Measurements from ENCODE around the gene CHRFAM7A. TPM values are rescaled to one million over a fixed set of nuclear protein-coding genes. Genes with fewer than 3 reads are reported as not detected.

The CHRFAM7A gene
- 0.32 and 2.2 TPM in 2 replicates for total RNA-seq

DNA sequence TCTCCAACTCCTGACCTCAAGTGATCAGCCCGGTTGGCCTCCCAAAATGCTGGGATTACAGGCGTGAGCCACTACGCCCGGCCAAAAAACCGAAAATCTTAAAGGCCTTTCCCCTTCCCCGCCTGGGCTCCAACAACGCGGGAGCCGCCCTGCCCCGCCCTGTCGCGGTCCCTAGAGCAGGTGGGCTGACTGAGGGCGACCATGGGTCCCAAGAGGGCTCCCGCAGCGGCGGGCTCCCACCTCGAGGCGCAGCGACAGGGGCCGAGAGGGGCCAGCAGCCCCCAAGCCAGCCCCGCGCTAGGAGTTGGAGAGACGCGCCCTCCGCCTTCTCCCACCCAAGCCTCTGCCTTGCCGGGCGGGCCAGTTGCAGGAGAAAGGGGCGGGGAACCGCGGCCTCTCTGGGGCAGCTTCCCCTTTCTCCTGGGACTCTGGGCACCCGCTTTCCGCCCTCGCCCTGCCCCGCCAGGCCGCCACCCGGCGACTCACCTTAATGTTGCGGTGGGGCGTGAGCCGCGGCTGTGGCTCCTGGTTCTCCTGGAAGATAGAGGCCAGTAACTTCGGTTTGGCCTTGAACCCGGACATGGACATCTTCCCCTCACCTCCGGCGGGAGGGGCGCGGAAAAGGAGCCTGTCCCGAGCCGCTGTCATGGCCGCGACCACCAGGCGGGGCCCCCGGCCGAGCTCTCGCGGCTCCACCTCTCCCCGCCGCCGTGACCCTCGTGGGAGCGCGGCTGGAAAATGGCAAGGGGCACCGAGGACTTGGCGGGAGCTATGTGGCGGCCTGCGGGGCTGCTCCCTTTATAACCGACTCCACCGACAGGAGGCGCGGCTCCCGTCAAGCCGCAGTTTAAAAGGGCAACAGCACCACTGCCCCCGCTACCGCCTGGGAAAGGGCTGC, at the start of gene CHRFAM7A:
CHRFAM7A (minus strand) TSS at position 775 of the 898 bp plus-strand sequence. CDS start 10,189 bp downstream, outside the sequence.

DNA sequence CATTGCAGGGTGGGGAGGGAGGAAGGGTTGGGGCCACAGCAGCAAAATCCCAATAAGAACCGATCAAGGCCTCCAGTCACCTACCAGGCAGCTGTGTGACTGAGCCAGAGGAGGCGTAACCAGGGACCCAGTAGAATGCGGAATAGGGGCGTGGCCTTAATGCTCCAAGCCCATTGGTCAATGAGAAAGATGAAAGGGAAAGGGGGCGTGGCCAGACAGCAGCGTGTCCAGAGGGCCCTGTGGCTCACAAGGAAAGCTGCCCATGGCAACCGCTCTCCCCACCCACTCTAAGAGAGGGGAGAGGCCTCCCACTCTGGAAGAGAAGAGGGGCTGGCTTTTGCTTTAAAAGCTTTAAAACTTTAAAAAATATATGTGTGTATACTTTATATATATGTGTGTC, 20.8 kb upstream of the CHRFAM7A start, which contains the start of gene GOLGA8R:
GOLGA8R (minus strand) TSS at position 101 of the 400 bp plus-strand sequence; CDS start at position 3, 98 bp downstream.

Small RNAs within 50 kb of the gene (small RNA-seq; reads per million reads assigned to genes)
- gene AC019322.2 (not detected), gene RF00019 (not detected), gene RF00096 (not detected), gene RN7SL196P (not detected)

Other genes starting within 250 kb of the CHRFAM7A start
- gene GOLGA8R, start 20.7 kb upstream of the CHRFAM7A start, total RNA-seq: 1.8 and 4.0 TPM in 2 replicates
- gene GOLGA8Q, start 158.5 kb upstream of the CHRFAM7A start, total RNA-seq: 0.49 and 1.1 TPM in 2 replicates
- 0.65 and 0.85 TPM in 2 replicates for gene GOLGA8H, start 210.5 kb upstream of the CHRFAM7A start, total RNA-seq

Measured in hair follicle dermal papilla cell (primary cell).